Activated B cell treated with CpG ODN at 0.5 μM for 24 hours (primary cell): ENCODE measurements around the gene SOX9. TPM values are rescaled to one million over a fixed set of nuclear protein-coding genes. Genes with fewer than 3 reads are reported as not detected.
"Not testable (repeated sequence)": the region's sequence is repeated elsewhere in the genome, so short reads cannot be mapped to it uniquely, and the experiment has no call there.

ENCODE experiments used
- ATAC-seq: fragments of 200-7000 bp; cut with Tn5 transposase; one replicate; pipeline ENCODE4 v1.10.0; 2021; ENCODE audit warnings: low read depth, mild to moderate bottlenecking, moderate library complexity
- CTCF ChIA-PET: fragments of 350-600 bp; sonication (Branson Sonifier 250); formaldehyde crosslinking; loops from one replicate; lab custom pipeline; 2021; ENCODE audit warnings: antibody characterized with exemption; lab: Charles Lee
- POLR2A ChIA-PET: fragments of 350-600 bp; sonication (Branson Sonifier 250); formaldehyde crosslinking; loops from one replicate; lab custom pipeline; 2021; ENCODE audit warnings: antibody characterized with exemption; lab: Charles Lee
- DNase-seq: peaks from one replicate; pipeline ENCODE4 v3.0.0; 2022
- H3K27ac Mint-ChIP-seq: one replicate; pipeline ENCODE4 v1.8.0; 2020; ENCODE audit warnings: mixed read lengths
- H3K27me3 Mint-ChIP-seq: one replicate; pipeline ENCODE4 v1.8.0; 2021; ENCODE audit warnings: mixed read lengths
- H3K36me3 Mint-ChIP-seq: one replicate; pipeline ENCODE4 v1.8.0; 2021; ENCODE audit warnings: low read depth, mixed read lengths
- H3K4me1 Mint-ChIP-seq: one replicate; pipeline ENCODE4 v1.8.0; 2021; ENCODE audit warnings: mixed read lengths
- H3K4me3 Mint-ChIP-seq: one replicate; pipeline ENCODE4 v1.8.0; 2020; ENCODE audit warnings: mild to moderate bottlenecking, mixed read lengths
- H3K9me3 Mint-ChIP-seq: one replicate; pipeline ENCODE4 v1.8.0; 2020; ENCODE audit warnings: mixed read lengths
- CTCF ChIP-seq: fragments of 200-600 bp; IDR thresholded peaks from one replicate; pipeline ENCODE4 v1.8.0; 2022; ENCODE audit warnings: antibody characterized with exemption, mild to moderate bottlenecking
- intact Hi-C: fragments of 100-400 bp; cut with micrococcal nuclease; formaldehyde crosslinking; loops from one replicate; pipeline ENCODE4 v1.15.1; 2024
- total RNA-seq: library from RNA; stranded (reverse); gene quantifications from 2 replicates; pipeline ENCODE4 v1.2.3, GENCODE V29; 2022

Gene SOX9
- total RNA-seq, 1 donor from 2014 or later, result 0.07 TPM

DNA sequence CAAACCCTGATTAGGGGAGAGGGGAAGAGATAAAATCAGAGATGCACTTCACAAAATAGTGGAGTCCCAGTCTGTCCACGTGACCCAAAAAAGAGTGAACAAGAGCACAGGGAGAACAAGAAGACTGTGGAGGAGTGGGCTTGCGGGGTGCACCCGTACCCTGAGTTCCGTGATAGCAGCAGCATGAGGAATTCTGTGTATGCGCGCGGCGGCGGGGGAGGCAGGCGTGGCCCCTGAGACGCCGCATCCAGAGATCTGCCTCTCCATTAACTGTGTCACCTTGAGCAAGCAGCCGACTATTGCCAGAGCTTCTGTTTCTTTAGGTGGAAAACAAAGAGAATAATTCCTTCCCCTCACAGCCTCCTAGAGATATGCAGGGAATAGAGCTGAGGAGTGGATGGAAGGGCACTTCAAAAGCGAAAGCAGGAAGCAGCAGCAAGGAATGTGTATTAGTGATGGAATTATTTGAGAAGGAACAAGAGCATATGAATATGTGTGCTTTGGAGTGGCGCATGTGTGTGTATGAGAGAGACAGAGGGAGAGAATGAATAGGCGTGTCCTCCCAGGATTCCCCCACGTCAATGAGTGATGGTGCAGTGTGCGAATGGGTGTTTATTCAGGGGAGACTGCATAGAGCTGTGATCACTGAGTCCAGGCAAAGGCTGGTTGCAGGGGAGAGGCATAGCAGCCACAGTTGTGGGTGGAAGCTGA, 10.4 kb upstream of the SOX9 start:
- peaks cover 2% of the 10 kb centered on the region for H3K9me3 Mint-ChIP-seq
- H3K27ac Mint-ChIP-seq, result no peak overlapping the region
- peaks cover 21% of the 10 kb centered on the region for H3K27me3 Mint-ChIP-seq
- intact Hi-C loops, result no loop called here
- H3K4me3 Mint-ChIP-seq, result no peak overlapping the region
- H3K4me1 Mint-ChIP-seq, result no peaks in the 10 kb centered on the region
- ChIA-PET POLR2A (no interaction called here), CTCF (no interaction called here)
- no peak for DNase-seq
- no peak for ATAC-seq
- H3K36me3 Mint-ChIP-seq, result no peaks in the 10 kb centered on the region
- no peak for TF ChIP-seq CTCF

- Mint-ChIP-seq H3K27me3 (peaks cover 24% of the 10 kb centered on the region), H3K4me3 (no peak overlapping the region), H3K4me1 (no peaks in the 10 kb centered on the region), H3K27ac (no peak overlapping the region), H3K9me3 (peaks cover 2% of the 10 kb centered on the region), H3K36me3 (no peaks in the 10 kb centered on the region)
- no peak for DNase-seq
- intact Hi-C loops, result no loop called here
- ATAC-seq, result no peak
- TF ChIP-seq CTCF, result no peak
- CTCF ChIA-PET, result no interaction called here
- POLR2A ChIA-PET, result no interaction called here
Measured at GRCh38 chr17:72110942-72111318, 9.9 kb upstream of the SOX9 start.

GRCh38 chr17:72111336-72111923, 9.4 kb upstream of the SOX9 start:
- CTCF ChIA-PET, result no interaction called here

DNA sequence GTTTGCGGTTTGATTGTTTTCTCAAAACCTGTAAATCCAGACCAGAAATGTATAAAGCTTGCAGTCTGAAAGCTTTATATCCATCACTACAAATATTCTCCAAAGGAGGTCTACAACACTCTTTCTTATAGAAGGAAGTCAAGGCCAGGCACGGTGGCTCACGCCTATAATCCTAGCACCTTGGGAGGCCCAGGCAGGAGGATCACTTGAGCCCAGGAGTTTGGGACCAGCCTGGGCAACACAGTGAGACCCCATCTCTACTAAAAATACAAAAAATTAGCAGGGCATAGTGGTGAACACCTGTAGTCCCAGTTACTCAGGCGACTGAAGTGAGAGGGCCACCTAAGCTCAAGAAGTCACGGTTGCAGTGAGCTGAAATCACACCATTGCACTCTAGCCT, 8.9 kb upstream of the SOX9 start:
- H3K27me3 Mint-ChIP-seq, result peaks cover 34% of the 10 kb centered on the region
- CTCF ChIA-PET, ATAC-seq, POLR2A ChIA-PET, H3K27ac Mint-ChIP-seq, DNase-seq, H3K9me3 Mint-ChIP-seq, H3K4me3 Mint-ChIP-seq, H3K4me1 Mint-ChIP-seq, intact Hi-C loops, H3K36me3 Mint-ChIP-seq: not testable (repeated sequence)

More at GRCh38 chr17:72111336-72111923, 9.4 kb upstream of the SOX9 start:
- peaks cover under 1% of the 10 kb centered on the region for H3K9me3 Mint-ChIP-seq
- no peak for DNase-seq
- no peaks in the 10 kb centered on the region for H3K36me3 Mint-ChIP-seq
- no peak overlapping the region for H3K4me3 Mint-ChIP-seq
- H3K4me1 Mint-ChIP-seq, result peaks cover under 1% of the 10 kb centered on the region
- intact Hi-C loops, result no loop called here
- no peak for TF ChIP-seq CTCF
- H3K27ac Mint-ChIP-seq, result no peak overlapping the region
- POLR2A ChIA-PET, result no interaction called here
- H3K27me3 Mint-ChIP-seq, result peaks cover 29% of the 10 kb centered on the region
- no peak for ATAC-seq

DNA sequence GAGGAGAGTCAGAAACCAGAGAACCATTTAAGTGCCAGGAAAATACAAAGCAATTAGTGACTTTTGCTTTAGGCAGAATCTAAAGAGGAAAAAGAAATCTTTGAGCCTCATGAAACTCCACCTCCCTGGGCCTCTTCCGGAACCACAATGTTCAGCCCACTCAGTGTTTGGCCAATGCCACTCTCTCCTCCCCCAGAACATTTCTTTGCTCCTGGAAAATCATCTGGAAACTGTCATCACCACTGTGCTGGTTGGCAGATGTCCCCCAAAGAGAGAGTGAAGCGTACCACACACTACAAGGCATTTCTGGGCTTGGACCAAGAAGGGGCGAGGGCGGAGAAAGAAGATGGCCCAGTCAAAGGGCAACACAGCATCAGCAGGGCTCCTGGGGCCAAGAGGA, 7.1 kb upstream of the SOX9 start:
- intact Hi-C loops, result no loop called here
- ChIA-PET POLR2A (no interaction called here), CTCF (no interaction called here)
- H3K27ac Mint-ChIP-seq, result no peak overlapping the region
- DNase-seq (no peak), ATAC-seq (no peak)
- H3K4me1 Mint-ChIP-seq, result peaks cover 2% of the 10 kb centered on the region
- no peaks in the 10 kb centered on the region for H3K9me3 Mint-ChIP-seq
- no peak overlapping the region for H3K4me3 Mint-ChIP-seq
- H3K27me3 Mint-ChIP-seq, result peaks cover 47% of the 10 kb centered on the region
- H3K36me3 Mint-ChIP-seq, result no peaks in the 10 kb centered on the region
- TF ChIP-seq CTCF, result no peak
